Stimulated activated CD4-positive, alpha-beta T cell treated with anti-CD3 and anti-CD28 coated beads, TNF-alpha, amount 100 ng/mL, for 4 hours (primary cell): Measurements from ENCODE around the gene APBA1.
"Not testable (repeated sequence)": the region's sequence is repeated elsewhere in the genome, so short reads cannot be mapped to it uniquely, and the experiment has no call there.

Source experiments
- DNase-seq, 3 experiments: peaks; one replicate each; pipeline ENCODE4 v3.0.0-alpha.2; 2020; ENCODE audit warnings: low read depth in 3 of 3

The APBA1 gene

GRCh38 chr9:69409936-69410335 is 262.2 kb downstream of the APBA1 start:
- not testable (repeated sequence) for DNase-seq

DNA sequence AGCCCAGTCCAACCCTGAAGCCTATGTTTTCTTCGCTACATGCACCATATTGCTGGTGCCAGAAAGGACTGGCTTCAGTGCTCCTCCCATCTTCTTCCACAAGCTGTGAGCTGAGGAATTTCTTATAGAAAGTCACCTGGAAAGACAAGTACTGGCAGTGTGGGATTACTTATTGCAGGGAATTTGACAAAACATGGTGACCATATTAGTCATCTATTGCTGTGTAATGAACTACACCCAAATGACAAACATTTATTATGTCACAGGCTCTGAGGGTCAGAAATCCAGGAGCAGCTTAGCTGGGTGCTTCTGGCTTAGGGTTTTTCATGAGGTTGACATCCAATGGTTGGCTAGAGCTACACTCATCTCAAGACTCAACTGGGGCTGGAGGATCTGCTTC is 271.7 kb downstream of the APBA1 start:
- no peak for DNase-seq

DNA sequence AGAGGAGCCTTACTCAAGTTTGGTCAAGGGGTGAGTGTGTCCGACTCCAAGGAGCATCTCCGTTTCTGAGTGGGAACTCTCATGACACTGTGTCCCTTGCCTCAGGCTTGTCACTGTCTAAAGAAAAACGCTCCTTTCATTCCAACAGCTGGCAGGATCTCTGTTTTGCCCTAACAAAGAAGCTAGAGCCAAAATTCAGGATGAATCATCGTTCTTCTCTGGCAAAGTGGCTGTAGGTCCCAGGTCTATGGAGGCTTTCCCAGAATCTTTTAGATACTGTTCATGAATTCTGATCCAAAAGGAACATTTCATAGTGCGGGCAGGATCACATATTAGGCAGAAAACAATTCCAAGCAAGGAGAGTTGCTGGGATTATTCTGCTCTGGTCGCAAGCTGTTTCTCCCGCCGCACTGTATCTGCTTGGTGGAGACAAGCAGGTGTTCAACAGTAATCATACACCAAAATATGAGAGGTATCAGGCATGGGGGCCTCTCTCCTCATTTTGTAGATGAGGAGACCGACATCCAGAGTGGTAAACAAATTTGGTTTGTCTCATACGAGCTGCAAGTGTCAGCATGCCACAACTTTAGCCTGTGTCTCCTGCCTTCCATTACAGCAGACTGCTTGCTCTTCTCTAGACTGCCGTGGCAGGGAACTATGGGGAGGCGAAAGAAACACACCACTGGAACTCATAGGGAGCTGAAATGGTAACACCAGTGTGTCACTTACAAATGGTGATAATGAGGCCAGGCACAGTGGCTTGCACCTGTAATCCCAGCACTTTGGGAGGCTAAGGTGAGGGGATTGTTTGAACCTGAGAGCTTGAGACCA is 274.6 kb downstream of the APBA1 start:
- no peak for DNase-seq

GRCh38 chr9:69396759-69397158 is 275.4 kb downstream of the APBA1 start:
- no peak for DNase-seq

GRCh38 chr9:69395718-69396117 is 276.5 kb downstream of the APBA1 start:
- DNase-seq: no peak

DNA sequence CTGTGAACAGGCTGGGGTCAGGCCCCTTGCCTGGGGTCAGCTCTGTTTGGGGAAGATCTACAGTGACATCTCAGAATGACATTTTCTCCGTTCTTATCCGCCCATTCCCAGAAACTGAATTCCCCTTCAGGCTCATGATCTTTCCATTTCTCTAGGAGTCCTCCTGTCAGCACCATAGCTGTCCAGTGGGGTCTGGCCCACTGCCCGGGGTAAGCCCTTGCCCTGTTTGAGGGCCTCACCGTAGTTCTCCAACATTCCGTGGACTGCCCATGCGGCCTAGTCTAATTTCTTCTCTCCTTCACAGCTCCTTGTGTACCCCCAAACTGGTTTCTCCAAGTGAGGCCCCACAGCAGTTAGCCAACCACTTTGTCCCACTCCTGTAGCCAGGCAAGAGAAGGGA is 278.7 kb downstream of the APBA1 start:
- no peak for DNase-seq

GRCh38 chr9:69392826-69393225 is 279.3 kb downstream of the APBA1 start:
- no peak for DNase-seq

- no peak for DNase-seq
These were observed 280.2 kb downstream of the APBA1 start for GRCh38 chr9:69391946-69392345.

DNA sequence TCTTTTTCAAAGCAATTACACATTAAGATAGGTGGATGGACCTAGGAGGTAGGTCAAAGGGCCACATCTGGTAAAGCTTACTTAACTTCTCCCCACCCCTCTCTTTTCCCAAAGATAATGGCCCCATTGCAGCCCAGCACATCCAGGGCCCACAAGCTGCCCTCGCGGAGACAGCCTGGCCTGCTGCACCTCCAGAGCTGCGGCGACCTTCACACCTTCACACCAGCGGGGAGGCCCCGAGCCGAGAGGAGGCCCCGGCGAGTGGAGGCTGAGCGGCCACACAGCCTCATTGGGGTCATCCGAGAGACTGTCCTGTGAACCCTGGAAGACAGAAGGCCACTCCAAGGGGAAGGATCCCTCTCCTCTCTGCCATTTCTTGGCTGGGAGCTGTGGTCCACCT is 280.7 kb downstream of the APBA1 start:
- DNase-seq: no peak

DNA sequence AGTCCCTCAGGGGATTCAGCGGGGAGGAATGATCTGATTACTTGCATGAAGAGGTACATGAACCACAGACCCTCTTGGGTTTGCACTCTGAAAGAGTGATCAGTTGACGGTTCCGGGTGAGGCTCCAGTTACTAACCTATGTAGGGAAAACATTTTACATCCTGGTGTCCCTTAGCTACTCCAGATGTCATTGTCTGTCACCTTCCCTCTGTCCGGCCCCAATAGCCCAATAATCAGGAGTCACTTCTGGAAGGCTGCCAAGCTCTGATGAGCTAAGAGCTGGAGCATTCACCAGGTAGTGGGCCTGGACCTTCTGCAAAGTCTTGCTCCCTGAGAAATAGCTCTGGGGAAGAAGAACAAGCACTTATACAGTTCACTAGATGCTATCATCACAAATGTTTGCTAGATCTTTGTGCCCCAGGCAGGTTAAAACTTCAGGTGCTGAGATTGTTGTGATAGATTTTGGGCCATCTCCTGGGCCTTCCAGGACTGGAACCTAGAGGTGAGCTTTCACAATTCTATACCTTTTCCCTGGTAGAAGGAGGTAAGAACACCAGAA is 282.7 kb downstream of the APBA1 start:
- DNase-seq: no peak

- no peak for DNase-seq
These were observed 283.6 kb downstream of the APBA1 start for GRCh38 chr9:69388596-69388995.

DNA sequence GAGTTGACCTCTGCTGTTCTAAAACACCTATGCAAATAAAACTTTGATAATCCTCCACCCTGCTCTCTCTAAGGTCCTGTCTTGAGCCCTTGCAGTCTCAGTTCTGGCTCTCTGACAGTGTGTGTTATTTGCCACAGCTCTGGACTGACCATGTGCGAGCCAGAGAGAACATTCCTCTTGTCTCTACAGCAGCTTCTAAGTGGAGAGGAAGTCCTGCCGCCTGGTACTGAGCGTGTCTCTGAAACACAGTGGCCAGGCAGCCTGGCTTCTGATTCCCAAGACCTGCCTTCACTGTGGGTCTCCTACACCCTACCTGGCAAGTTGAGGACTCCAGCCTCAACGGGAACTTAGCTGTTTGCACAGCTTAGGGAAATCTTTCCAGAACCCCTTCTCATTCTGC is 285.5 kb downstream of the APBA1 start:
- DNase-seq: no peak

DNA sequence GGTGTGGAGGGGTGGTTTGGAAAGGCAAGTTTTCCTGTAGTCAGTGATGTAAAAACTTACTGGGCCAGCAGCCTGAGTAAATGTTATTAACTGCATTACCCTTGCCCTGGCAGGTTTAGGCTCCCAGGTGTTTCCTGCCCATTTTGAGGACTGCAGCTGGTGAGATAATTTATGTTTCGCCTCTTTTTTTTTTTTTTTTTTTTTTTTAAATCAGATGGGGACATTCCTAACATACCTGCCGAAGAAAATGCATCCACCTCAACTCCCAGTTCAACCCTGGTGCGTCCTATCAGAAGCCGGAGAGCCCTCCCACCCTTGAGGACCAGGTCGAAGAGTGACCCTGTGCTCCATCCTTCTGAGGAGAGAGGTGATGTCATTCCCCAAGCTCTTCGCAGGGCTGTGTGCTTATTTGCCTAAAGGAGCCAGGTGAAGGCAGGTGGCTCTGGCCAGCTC is 286.6 kb downstream of the APBA1 start:
- no peak for DNase-seq

GRCh38 chr9:69382135-69382534 is 290.0 kb downstream of the APBA1 start:
- DNase-seq: no peak

- DNase-seq: no peak
These were observed 291.4 kb downstream of the APBA1 start for GRCh38 chr9:69380811-69381210.

DNA sequence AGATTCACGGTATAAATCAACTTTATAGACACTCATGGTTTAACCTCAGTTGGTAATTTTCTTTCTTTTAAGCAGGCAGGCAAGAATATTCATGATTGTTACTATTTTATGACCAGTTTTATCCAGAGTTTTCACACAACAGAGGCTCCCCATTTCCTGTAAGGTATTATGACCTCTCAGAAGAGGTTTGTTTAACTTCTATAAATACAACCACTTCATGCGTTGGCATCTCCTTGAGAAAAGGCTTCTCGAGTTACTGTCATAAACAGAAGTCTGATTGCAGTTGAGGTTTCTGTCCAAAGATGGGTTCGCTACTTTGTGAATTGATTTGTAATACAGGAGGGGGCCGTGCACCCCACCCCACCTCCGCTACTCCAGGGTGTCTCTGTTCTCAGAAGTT is 291.9 kb downstream of the APBA1 start:
- DNase-seq: no peak

DNA sequence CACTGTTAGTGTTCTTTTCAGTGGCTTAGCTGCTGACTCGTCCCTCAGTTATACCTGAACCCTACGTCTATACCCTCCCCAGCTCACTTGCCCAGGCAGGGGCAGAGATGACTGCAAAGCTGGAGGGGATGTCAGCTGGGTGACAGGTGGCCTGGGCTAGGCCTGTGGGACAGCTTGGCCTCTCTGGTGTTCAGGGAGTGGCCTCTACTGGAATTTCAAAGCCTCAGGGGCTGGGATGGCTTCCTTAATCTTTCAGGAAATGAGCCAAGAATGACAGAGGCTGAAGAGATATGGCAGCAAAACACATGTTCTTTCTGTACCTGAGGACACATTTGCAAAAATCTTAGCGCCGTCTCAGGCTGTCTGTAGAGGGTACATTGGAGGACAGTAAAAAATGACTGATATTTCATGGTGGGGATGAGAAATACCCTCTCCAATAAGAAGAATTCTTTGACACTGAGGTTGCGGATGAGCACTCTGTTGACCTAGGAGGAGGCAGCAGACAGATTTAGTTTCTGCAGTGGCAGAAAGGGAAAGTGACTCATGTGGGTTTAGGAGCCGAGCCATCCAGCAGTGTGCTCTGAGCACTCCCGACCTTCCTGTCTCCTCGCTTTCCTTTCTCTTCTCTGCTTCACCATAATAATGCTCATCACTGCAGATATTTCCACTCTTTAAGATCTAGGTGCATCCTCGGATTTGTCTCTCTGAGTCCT is 292.7 kb downstream of the APBA1 start:
- no peak for DNase-seq

DNA sequence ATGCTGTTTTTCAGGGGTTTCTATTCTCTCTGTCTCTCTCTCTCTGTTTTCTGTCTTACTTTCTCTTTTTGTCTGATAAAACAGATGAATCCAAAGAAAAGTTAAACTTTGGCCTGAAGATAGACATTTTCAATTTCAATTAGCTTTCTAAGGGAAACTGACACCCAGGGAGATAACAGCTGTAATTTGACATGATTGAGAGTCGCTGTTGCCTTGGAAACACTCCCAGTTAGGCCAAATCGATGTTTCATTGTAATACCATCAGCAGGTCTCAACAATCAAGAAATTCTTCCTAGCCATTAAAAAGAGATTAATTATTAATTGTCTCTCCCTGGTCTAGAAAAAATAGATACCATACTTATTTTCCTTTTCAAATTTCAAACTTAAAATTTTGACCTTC is 294.2 kb downstream of the APBA1 start:
- DNase-seq: no peak
